ENCODE data around the gene SLC38A6. TPM values are rescaled to one million over a fixed set of nuclear protein-coding genes. Genes with fewer than 3 reads are reported as not detected.
"Not testable (repeated sequence)": the region's sequence is repeated elsewhere in the genome, so short reads cannot be mapped to it uniquely, and the experiment has no call there.

The SLC38A6 gene
- total RNA-seq, 2 donors from 2014 or later, result 5.7 to 6.9 TPM

- H3K27me3 ChIP-seq, result no peaks in the 10 kb centered on the region
- DNase-seq (ENCODE audit: low spot score), result no peak
- no peak for TF ChIP-seq CTCF (IDR thresholded peaks at IDR 0.05)
- H3K9me3 ChIP-seq, result peaks cover 0 to 12% of the 10 kb centered on the region in 2 donors
- no peak overlapping the region for H3K27ac ChIP-seq
- no peaks in the 10 kb centered on the region for H3K4me1 ChIP-seq
- H3K36me3 ChIP-seq, result no peaks in the 10 kb centered on the region
- H3K4me3 ChIP-seq, result no peak overlapping the region
Observed at GRCh38 chr14:61089126-61089750, 108.2 kb downstream of the SLC38A6 start.

- peaks cover 0 to 8% of the 10 kb centered on the region in 2 donors for H3K9me3 ChIP-seq
- no peak for DNase-seq (ENCODE audit: low spot score)
- no peaks in the 10 kb centered on the region for H3K4me1 ChIP-seq
- H3K36me3 ChIP-seq, result no peaks in the 10 kb centered on the region
- no peaks in the 10 kb centered on the region for H3K27me3 ChIP-seq
- H3K27ac ChIP-seq, result no peak overlapping the region
- no peak for TF ChIP-seq CTCF (IDR thresholded peaks at IDR 0.05)
- H3K4me3 ChIP-seq, result no peak overlapping the region
Observed at GRCh38 chr14:61090432-61091216, 109.6 kb downstream of the SLC38A6 start.

GRCh38 chr14:61091657-61092273, 110.7 kb downstream of the SLC38A6 start:
- no peak for DNase-seq (ENCODE audit: low spot score)
- Histone ChIP-seq H3K36me3 (no peaks in the 10 kb centered on the region), H3K27ac (no peak overlapping the region), H3K4me1 (no peaks in the 10 kb centered on the region), H3K9me3 (no peaks in the 10 kb centered on the region), H3K4me3 (no peak overlapping the region), H3K27me3 (no peaks in the 10 kb centered on the region)
- TF ChIP-seq CTCF (IDR thresholded peaks at IDR 0.05), result no peak

- H3K27ac ChIP-seq; DNase-seq (ENCODE audit: low spot score); H3K27me3 ChIP-seq; H3K4me3 ChIP-seq; H3K36me3 ChIP-seq; H3K9me3 ChIP-seq: not testable (repeated sequence)
- peaks cover 0 to 17% of the 10 kb centered on the region in 2 donors for H3K4me1 ChIP-seq
Observed at GRCh38 chr14:61098096-61098495, 117.1 kb downstream of the SLC38A6 start.

GRCh38 chr14:61098721-61099120, 117.7 kb downstream of the SLC38A6 start:
- TF ChIP-seq CTCF (IDR thresholded peaks at IDR 0.05), result no peak
- Histone ChIP-seq H3K4me3 (no peak overlapping the region), H3K27me3 (no peaks in the 10 kb centered on the region), H3K36me3 (no peaks in the 10 kb centered on the region), H3K9me3 (no peaks in the 10 kb centered on the region), H3K4me1 (peaks cover 0 to 23% of the 10 kb centered on the region in 2 donors), H3K27ac (no peak overlapping the region)
- no peak for DNase-seq (ENCODE audit: low spot score)

- Histone ChIP-seq H3K9me3 (no peaks in the 10 kb centered on the region), H3K27me3 (no peaks in the 10 kb centered on the region), H3K36me3 (no peaks in the 10 kb centered on the region), H3K4me1 (peaks cover 0 to 29% of the 10 kb centered on the region in 2 donors), H3K4me3 (no peak overlapping the region), H3K27ac (no peak overlapping the region)
- TF ChIP-seq CTCF (IDR thresholded peaks at IDR 0.05), result no peak
- DNase-seq (ENCODE audit: low spot score), result no peak
Observed at GRCh38 chr14:61099216-61099835, 118.3 kb downstream of the SLC38A6 start.

All from right atrium auricular region (tissue), 2 donors.